GM12878 (cell line): ENCODE results near the gene TOLLIP. TPM values are rescaled to one million over a fixed set of nuclear protein-coding genes. Genes with fewer than 3 reads are reported as not detected.

Experiments
- ATAC-seq: fragments of 200-7000 bp; cut with Tn5 transposase; 3 replicates; pipeline ENCODE4 v1.9.1; 2020; ENCODE audit warnings: mild to moderate bottlenecking, moderate library complexity
- BruUV-seq: library from RNA; stranded (reverse); fragments of 400-500 nt; replicated peaks from 2 replicates; lab custom pipeline; 2021; lab: Mats Ljungman, UMichigan
- CTCF ChIA-PET: fragments of 300-600 bp; sonication (Branson Sonifier 250); formaldehyde crosslinking; extraction: SDS; loops from one replicate; lab custom pipeline; 2021; ENCODE audit warnings: inconsistent platforms; lab: Yijun Ruan, JAX
- POLR2A ChIA-PET: fragments of 350-600 bp; formaldehyde crosslinking; extraction: SDS; loops from one replicate; lab custom pipeline; 2021; ENCODE audit warnings: inconsistent platforms; lab: Charles Lee
- RAD21 ChIA-PET: fragments of 300-600 bp; sonication (Branson Sonifier 250); formaldehyde crosslinking; loops from one replicate; lab custom pipeline; 2023; ENCODE audit warnings: antibody characterized with exemption; ENCODE audit not compliant: unreplicated experiment; lab: Charles Lee
- SMC1A ChIA-PET: fragments of 300-600 bp; sonication (Branson Sonifier 250); formaldehyde crosslinking; loops from one replicate; lab custom pipeline; 2023; ENCODE audit not compliant: unreplicated experiment, uncharacterized antibody; lab: Charles Lee
- DNase-seq: peaks from one replicate; pipeline ENCODE4 v3.0.0-alpha.2; 2011; ENCODE audit warnings: low read depth, low spot score
- FAIRE-seq: peaks from 3 replicates; lab custom pipeline; 2011; peaks lifted over from hg19 to GRCh38; lab: Jason Lieb, UNC
- H2AFZ ChIP-seq: 2 replicates; pipeline ENCODE4 v1.6.0; 2011; ENCODE audit warnings: low read depth, low read length, control low read depth; ENCODE audit not compliant: control insufficient read depth
- H3K27ac ChIP-seq: 2 replicates; pipeline ENCODE4 v1.5.1; 2011; ENCODE audit warnings: control low read depth; ENCODE audit not compliant: control insufficient read depth, insufficient read depth
- H3K27me3 ChIP-seq, 2 experiments: replicated peaks in 1 of 2; 2 replicates each; pipeline versions ENCODE4 v1.6.0 to v1.6.1; 2011; ENCODE audit warnings: low read length in 1 of 2; ENCODE audit not compliant: control insufficient read depth in 2 of 2, insufficient read depth in 2 of 2
- H3K36me3 ChIP-seq, 2 experiments: 2 replicates each; pipeline ENCODE4 v1.5.1; 2011; ENCODE audit warnings: low read length in 1 of 2; ENCODE audit not compliant: control insufficient read depth in 2 of 2, insufficient read depth in 2 of 2
- H3K4me1 ChIP-seq: 2 replicates; pipeline ENCODE4 v1.6.1; 2011; ENCODE audit warnings: mild to moderate bottlenecking, low read length, moderate library complexity, mixed read lengths; ENCODE audit not compliant: control insufficient read depth, insufficient read depth
- H3K4me2 ChIP-seq: 2 replicates; pipeline ENCODE4 v1.6.0; 2011; ENCODE audit warnings: control low read depth; ENCODE audit not compliant: control insufficient read depth, insufficient read depth
- H3K4me3 ChIP-seq: fragments of 200-600 bp; sonication (generic); 2 replicates; pipeline ENCODE4 v1.5.1; 2016
- H3K79me2 ChIP-seq: 2 replicates; pipeline ENCODE4 v1.6.0; 2011; ENCODE audit warnings: low read length; ENCODE audit not compliant: control insufficient read depth, insufficient read depth
- H3K9ac ChIP-seq: 2 replicates; pipeline ENCODE4 v1.8.0; 2011; ENCODE audit warnings: low read length, control low read depth, mixed read lengths; ENCODE audit not compliant: control insufficient read depth, insufficient read depth
- H3K9me3 ChIP-seq: replicated peaks from 3 replicates; pipeline ENCODE4 v1.5.1; 2011; ENCODE audit warnings: mild to moderate bottlenecking, low read length; ENCODE audit not compliant: control insufficient read depth, insufficient read depth
- H4K20me1 ChIP-seq: 2 replicates; pipeline ENCODE4 v1.6.0; 2011; ENCODE audit not compliant: control insufficient read depth, insufficient read depth
- CREB1 ChIP-seq: IDR thresholded peaks from 2 replicates; pipeline ENCODE4 v1.6.1; 2012; ENCODE audit warnings: low read depth, mild to moderate bottlenecking, inconsistent platforms
- FOS ChIP-seq: IDR thresholded peaks from 3 replicates; pipeline ENCODE4 v1.6.1; 2011; ENCODE audit warnings: borderline replicate concordance; ENCODE audit not compliant: insufficient read length; ENCODE audit errors: extremely low read depth
- KAT2A ChIP-seq: conservative IDR thresholded peaks from 2 replicates; pipeline ENCODE4 v1.6.1; 2011; ENCODE audit warnings: low read depth, low read length; ENCODE audit not compliant: control insufficient read depth
- MEF2A ChIP-seq: IDR thresholded peaks from 2 replicates; pipeline ENCODE4 v1.6.1; 2011; ENCODE audit warnings: low read depth, mild to moderate bottlenecking, low read length, moderate library complexity; ENCODE audit not compliant: insufficient read depth
- RAD21 ChIP-seq: IDR thresholded peaks from 2 replicates; pipeline ENCODE4 v1.6.1; 2011; ENCODE audit warnings: mild to moderate bottlenecking, low read depth, low read length, moderate library complexity; ENCODE audit not compliant: insufficient read depth
- RB1 ChIP-seq: fragments of 450-650 bp; formaldehyde crosslinking; IDR thresholded peaks from 2 replicates; pipeline ENCODE4 v1.6.1; 2017; ENCODE audit warnings: mild to moderate bottlenecking, borderline replicate concordance
- SMAD5 ChIP-seq: IDR thresholded peaks from 2 replicates; pipeline ENCODE4 v1.6.1; 2016; ENCODE audit warnings: antibody characterized with exemption, low read depth
- SMARCA5 ChIP-seq: fragments of 450-650 bp; IDR thresholded peaks from 2 replicates; pipeline ENCODE4 v1.6.1; 2017; ENCODE audit warnings: mild to moderate bottlenecking
- SPI1 ChIP-seq: IDR thresholded peaks from 2 replicates; pipeline ENCODE4 v1.6.1; 2011; ENCODE audit warnings: low read depth, mild to moderate bottlenecking, low read length, moderate library complexity, borderline replicate concordance; ENCODE audit not compliant: insufficient read depth
- SREBF1 ChIP-seq: IDR thresholded peaks from 2 replicates; pipeline ENCODE4 v1.6.1; 2012; ENCODE audit warnings: mild to moderate bottlenecking, low read length
- SRF ChIP-seq, 2 experiments: IDR thresholded peaks; 2 replicates each; pipeline ENCODE4 v1.6.1; 2011; ENCODE audit warnings: low read depth in 2 of 2, low read length in 2 of 2, mild to moderate bottlenecking in 1 of 2, moderate library complexity in 1 of 2
- SUPT20H ChIP-seq: IDR thresholded peaks from 2 replicates; pipeline ENCODE4 v1.6.1; 2011; ENCODE audit warnings: low read depth, mild to moderate bottlenecking, low read length, moderate library complexity, borderline replicate concordance; ENCODE audit not compliant: control insufficient read depth
- SUZ12 ChIP-seq: fragments of 200-600 bp; sonication (generic); IDR thresholded peaks from one replicate; pipeline ENCODE4 v1.6.1; 2018; ENCODE audit warnings: antibody characterized with exemption, mild to moderate bottlenecking; ENCODE audit not compliant: unreplicated experiment
- ZBED1 ChIP-seq: IDR thresholded peaks from 2 replicates; pipeline ENCODE4 v1.6.1; 2016; ENCODE audit warnings: borderline replicate concordance
- WGBS: methylation state at CpG from one replicate; pipeline ENCODE4 v1.1.6; 2016; ENCODE audit warnings: low lambda C conversion rate; ENCODE audit not compliant: insufficient replicate concordance, insufficient coverage; ENCODE audit errors: missing lambda C conversion rate; 5-methylcytosine and 5-hydroxymethylcytosine counted together
- in situ Hi-C: fragments of 300-500 bp; cut with MboI; formaldehyde crosslinking; loops from 9 replicates; pipeline ENCODE4 v1.14.3; 2018; ENCODE audit warnings: mixed read lengths
- intact Hi-C: fragments of 100-400 bp; cut with micrococcal nuclease; formaldehyde crosslinking; loops from one replicate; pipeline ENCODE4 v1.14.2; 2022; ENCODE audit not compliant: unreplicated experiment
- polyA plus RNA-seq, 11 experiments: library from polyadenylated mRNA; depleted of rRNA in 4 of 11; unstranded in 6 of 11; stranded (reverse) in 5 of 11; fragments of >200 nt; fragmentation: Nextera tagmentation in 4 of 11; fragmentation: Illumina TruSeq in 1 of 11; extraction: Ambion mirVana in 4 of 11; extraction: Trizol in 1 of 11; gene quantifications; 1 replicate in 1 of 11; 2 replicates in 10 of 11; pipeline versions ENCODE4 v1.2.1 to v1.2.3, GENCODE V29; 2011 to 2016; ENCODE audit warnings: inconsistent platforms in 2 of 11, missing spikeins in 2 of 11, low read depth in 1 of 11
- total RNA-seq, 4 experiments: library from RNA; depleted of rRNA in 3 of 4; stranded (reverse); fragments of >200 nt in 3 of 4; fragmentation: Illumina TruSeq in 1 of 4; extraction: Trizol in 1 of 4; gene quantifications; 2 replicates each; pipeline versions ENCODE4 v1.2.1 to v1.2.3, GENCODE V29; 2013 to 2021
- TF ChIP-seq, protein P1 (sequence below): fragments of 450-650 bp; IDR thresholded peaks from 2 replicates; pipeline ENCODE4 v1.6.1; 2017; ENCODE audit warnings: mild to moderate bottlenecking, moderate library complexity
- TF ChIP-seq, protein P2 (sequence below), 3 experiments: IDR thresholded peaks in 2 of 3; conservative IDR thresholded peaks in 1 of 3; 2 replicates each; pipeline ENCODE4 v1.5.1; 2011; ENCODE audit warnings: low read depth in 3 of 3, low read length in 3 of 3, mild to moderate bottlenecking in 3 of 3, control low read depth in 2 of 3, moderate library complexity in 2 of 3, inconsistent platforms in 1 of 3, mixed read lengths in 1 of 3; ENCODE audit not compliant: control insufficient read depth in 2 of 3, insufficient read depth in 1 of 3; ENCODE audit errors: extremely low read depth in 1 of 3
- TF ChIP-seq, protein P3 (sequence below): fragments of 450-650 bp; conservative IDR thresholded peaks from 2 replicates; pipeline ENCODE4 v1.6.1; 2017; ENCODE audit warnings: mild to moderate bottlenecking, moderate library complexity

TOLLIP gene
- total and polyA plus RNA-seq, 10 of the 15 experiments (the other 5 are each of a cell fraction or from before 2014, with no cell fraction given), result 0.47 to 39.5 (median 21.6) TPM

DNA sequence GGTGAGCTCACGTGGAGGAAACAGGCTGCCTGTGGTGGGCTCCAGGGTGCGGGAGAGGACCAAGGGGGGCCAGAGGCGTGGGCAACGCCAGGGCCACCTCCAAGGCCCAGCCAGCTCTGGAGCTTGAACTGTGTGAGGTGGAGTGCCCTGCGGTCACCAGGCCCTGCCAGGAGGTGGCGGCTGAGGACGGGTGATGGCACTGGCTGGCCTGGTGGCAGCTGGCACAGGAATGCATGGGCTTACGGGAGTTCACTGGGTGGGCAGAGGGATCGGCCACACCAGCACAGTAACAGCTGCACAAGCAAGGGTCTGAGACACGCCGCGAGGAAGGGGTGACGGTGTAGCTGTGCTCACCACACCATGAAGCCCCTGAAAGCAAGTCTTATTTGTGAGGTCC is 15.8 kb downstream of the TOLLIP start:
- Histone ChIP-seq H2AFZ (no peak overlapping the region), H3K9me3 (no peaks in the 10 kb centered on the region; the same call in 2 of the 3 replicates), H3K4me1 (no peaks in the 10 kb centered on the region), H3K4me2 (no peak overlapping the region)
- no peak for FAIRE-seq
- in situ Hi-C loops, result no loop called here
- RAD21 ChIA-PET, result no interaction called here
- intact Hi-C loops, result no loop called here
- TF ChIP-seq SRF (IDR thresholded peaks at IDR 0.05; ENCODE audit: low read depth in 2 of 2, low read length in 2 of 2) (no peak), KAT2A (no peak), MEF2A (no peak), SUPT20H (no peak), CREB1 (no peak), SMARCA5 (no peak), RB1 (no peak), SREBF1 (no peak), SPI1 (no peak), FOS (no peak), ZBED1 (no peak), SUZ12 (no peak), RAD21 (peak; percentile 50), SMAD5 (no peak)
- TF ChIP-seq, protein P1, sequence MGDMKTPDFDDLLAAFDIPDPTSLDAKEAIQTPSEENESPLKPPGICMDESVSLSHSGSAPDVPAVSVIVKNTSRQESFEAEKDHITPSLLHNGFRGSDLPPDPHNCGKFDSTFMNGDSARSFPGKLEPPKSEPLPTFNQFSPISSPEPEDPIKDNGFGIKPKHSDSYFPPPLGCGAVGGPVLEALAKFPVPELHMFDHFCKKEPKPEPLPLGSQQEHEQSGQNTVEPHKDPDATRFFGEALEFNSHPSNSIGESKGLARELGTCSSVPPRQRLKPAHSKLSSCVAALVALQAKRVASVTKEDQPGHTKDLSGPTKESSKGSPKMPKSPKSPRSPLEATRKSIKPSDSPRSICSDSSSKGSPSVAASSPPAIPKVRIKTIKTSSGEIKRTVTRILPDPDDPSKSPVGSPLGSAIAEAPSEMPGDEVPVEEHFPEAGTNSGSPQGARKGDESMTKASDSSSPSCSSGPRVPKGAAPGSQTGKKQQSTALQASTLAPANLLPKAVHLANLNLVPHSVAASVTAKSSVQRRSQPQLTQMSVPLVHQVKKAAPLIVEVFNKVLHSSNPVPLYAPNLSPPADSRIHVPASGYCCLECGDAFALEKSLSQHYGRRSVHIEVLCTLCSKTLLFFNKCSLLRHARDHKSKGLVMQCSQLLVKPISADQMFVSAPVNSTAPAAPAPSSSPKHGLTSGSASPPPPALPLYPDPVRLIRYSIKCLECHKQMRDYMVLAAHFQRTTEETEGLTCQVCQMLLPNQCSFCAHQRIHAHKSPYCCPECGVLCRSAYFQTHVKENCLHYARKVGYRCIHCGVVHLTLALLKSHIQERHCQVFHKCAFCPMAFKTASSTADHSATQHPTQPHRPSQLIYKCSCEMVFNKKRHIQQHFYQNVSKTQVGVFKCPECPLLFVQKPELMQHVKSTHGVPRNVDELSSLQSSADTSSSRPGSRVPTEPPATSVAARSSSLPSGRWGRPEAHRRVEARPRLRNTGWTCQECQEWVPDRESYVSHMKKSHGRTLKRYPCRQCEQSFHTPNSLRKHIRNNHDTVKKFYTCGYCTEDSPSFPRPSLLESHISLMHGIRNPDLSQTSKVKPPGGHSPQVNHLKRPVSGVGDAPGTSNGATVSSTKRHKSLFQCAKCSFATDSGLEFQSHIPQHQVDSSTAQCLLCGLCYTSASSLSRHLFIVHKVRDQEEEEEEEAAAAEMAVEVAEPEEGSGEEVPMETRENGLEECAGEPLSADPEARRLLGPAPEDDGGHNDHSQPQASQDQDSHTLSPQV, result no peak
- TF ChIP-seq, protein P2, sequence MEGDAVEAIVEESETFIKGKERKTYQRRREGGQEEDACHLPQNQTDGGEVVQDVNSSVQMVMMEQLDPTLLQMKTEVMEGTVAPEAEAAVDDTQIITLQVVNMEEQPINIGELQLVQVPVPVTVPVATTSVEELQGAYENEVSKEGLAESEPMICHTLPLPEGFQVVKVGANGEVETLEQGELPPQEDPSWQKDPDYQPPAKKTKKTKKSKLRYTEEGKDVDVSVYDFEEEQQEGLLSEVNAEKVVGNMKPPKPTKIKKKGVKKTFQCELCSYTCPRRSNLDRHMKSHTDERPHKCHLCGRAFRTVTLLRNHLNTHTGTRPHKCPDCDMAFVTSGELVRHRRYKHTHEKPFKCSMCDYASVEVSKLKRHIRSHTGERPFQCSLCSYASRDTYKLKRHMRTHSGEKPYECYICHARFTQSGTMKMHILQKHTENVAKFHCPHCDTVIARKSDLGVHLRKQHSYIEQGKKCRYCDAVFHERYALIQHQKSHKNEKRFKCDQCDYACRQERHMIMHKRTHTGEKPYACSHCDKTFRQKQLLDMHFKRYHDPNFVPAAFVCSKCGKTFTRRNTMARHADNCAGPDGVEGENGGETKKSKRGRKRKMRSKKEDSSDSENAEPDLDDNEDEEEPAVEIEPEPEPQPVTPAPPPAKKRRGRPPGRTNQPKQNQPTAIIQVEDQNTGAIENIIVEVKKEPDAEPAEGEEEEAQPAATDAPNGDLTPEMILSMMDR (IDR thresholded peaks at IDR 0.05 in 2 of 3, conservative IDR thresholded peaks at IDR 0.05 in 1 of 3; ENCODE audit: control insufficient read depth in 2 of 3, extremely low read depth in 1 of 3, insufficient read depth in 1 of 3, low read depth in 3 of 3, low read length in 3 of 3), result peak; percentile 24 to 33 (median 25); a peak in 3 of 6 replicates
- TF ChIP-seq, protein P3, sequence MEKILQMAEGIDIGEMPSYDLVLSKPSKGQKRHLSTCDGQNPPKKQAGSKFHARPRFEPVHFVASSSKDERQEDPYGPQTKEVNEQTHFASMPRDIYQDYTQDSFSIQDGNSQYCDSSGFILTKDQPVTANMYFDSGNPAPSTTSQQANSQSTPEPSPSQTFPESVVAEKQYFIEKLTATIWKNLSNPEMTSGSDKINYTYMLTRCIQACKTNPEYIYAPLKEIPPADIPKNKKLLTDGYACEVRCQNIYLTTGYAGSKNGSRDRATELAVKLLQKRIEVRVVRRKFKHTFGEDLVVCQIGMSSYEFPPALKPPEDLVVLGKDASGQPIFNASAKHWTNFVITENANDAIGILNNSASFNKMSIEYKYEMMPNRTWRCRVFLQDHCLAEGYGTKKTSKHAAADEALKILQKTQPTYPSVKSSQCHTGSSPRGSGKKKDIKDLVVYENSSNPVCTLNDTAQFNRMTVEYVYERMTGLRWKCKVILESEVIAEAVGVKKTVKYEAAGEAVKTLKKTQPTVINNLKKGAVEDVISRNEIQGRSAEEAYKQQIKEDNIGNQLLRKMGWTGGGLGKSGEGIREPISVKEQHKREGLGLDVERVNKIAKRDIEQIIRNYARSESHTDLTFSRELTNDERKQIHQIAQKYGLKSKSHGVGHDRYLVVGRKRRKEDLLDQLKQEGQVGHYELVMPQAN, result no peak
- TF ChIP-seq, all 136 proteins: peak for 2
- no peak for DNase-seq
- Histone ChIP-seq H3K79me2 (no peaks in the 10 kb centered on the region), H3K27me3 (no peaks in the 10 kb centered on the region), H3K4me3 (no peak overlapping the region), H3K9ac (no peak overlapping the region), H3K27ac (no peak overlapping the region), H4K20me1 (no peaks in the 10 kb centered on the region), H3K36me3 (peaks cover 11 to 15% of the 10 kb centered on the region in 2 experiments; a peak in 3 of 4 replicates)
- ChIA-PET POLR2A (no interaction called here), SMC1A (no interaction called here), CTCF (interaction anchor here (1.2 kb wide), 1 partner anchor 280 kb away, joined by 6 read pairs; no protein-coding TSS in a partner anchor)
- no TSS peak for BruUV-seq
- 90% methylated on average over 12 of the region's 13 CpGs for WGBS
- ATAC-seq, result peak; percentile 47; the same call in 1 of the 3 replicates
